Ishikawa (cell line): ENCODE measurements around the gene DYRK4.

Experiments
- CREB1 ChIP-seq: IDR thresholded peaks from 2 replicates; pipeline ENCODE4 v1.6.1; 2012; ENCODE audit warnings: low read depth
- EP300 ChIP-seq: IDR thresholded peaks from 2 replicates; pipeline ENCODE4 v1.6.1; 2012; ENCODE audit warnings: borderline replicate concordance
- RAD21 ChIP-seq: IDR thresholded peaks from 2 replicates; pipeline ENCODE4 v1.6.1; 2012; ENCODE audit warnings: low read depth

- TF ChIP-seq CREB1 (no peak), EP300 (no peak), RAD21 (no peak)
Measured at GRCh38 chr12:4552191-4552590, 9.8 kb upstream of the DYRK4 start.
